H1 (cell line): Measurements from ENCODE around the gene FARS2. TPM values are rescaled to one million over a fixed set of nuclear protein-coding genes. Genes with fewer than 3 reads are reported as not detected.
A peak's percentile ranks its signal among the peaks of the same experiment; 100 is the strongest.

ENCODE experiments used
- CHD1 ChIP-seq: IDR thresholded peaks from 2 replicates; pipeline ENCODE4 v1.6.1; 2012; ENCODE audit warnings: low read depth, low read length, improper control_type of control experiment
- CREB1 ChIP-seq: IDR thresholded peaks from 2 replicates; pipeline ENCODE4 v1.6.1; 2012; ENCODE audit warnings: inconsistent platforms
- GABPA ChIP-seq: IDR thresholded peaks from 2 replicates; pipeline ENCODE4 v1.6.1; 2011; ENCODE audit warnings: mild to moderate bottlenecking, low read length, moderate library complexity, borderline replicate concordance; ENCODE audit not compliant: insufficient read depth
- HDAC2 ChIP-seq, 2 experiments: fragments of 300-600 bp in 1 of 2; sonication (generic) in 1 of 2; IDR thresholded peaks; 2 replicates each; pipeline ENCODE4 v1.6.1; 2011 to 2012; ENCODE audit warnings: low read depth in 2 of 2, low read length in 2 of 2, mild to moderate bottlenecking in 2 of 2, moderate library complexity in 2 of 2, borderline replicate concordance in 1 of 2, inconsistent platforms in 1 of 2
- JUN ChIP-seq: IDR thresholded peaks from 2 replicates; pipeline ENCODE4 v1.6.1; 2011; ENCODE audit warnings: low read depth, mild to moderate bottlenecking, improper control_type of control experiment, low read length
- KDM1A ChIP-seq: fragments of 200-600, 300-600 bp; sonication (generic); IDR thresholded peaks from 2 replicates; pipeline ENCODE4 v1.7.1; 2016; ENCODE audit warnings: mild to moderate bottlenecking, low read length, borderline replicate concordance
- MAFK ChIP-seq: IDR thresholded peaks from 2 replicates; pipeline ENCODE4 v1.6.1; 2012; ENCODE audit warnings: low read depth, mild to moderate bottlenecking, improper control_type of control experiment, low read length
- NANOG ChIP-seq: IDR thresholded peaks from 2 replicates; pipeline ENCODE4 v1.6.1; 2011; ENCODE audit warnings: low read length, low read depth, mild to moderate bottlenecking, inconsistent platforms; ENCODE audit not compliant: insufficient read depth, poor library complexity, severe bottlenecking
- NRF1 ChIP-seq: IDR thresholded peaks from 2 replicates; pipeline ENCODE4 v1.6.1; 2011; ENCODE audit warnings: mild to moderate bottlenecking, low read depth, low read length, improper control_type of control experiment
- POLR2A ChIP-seq, 2 experiments: IDR thresholded peaks; 1 replicate in 1 of 2; 2 replicates in 1 of 2; pipeline ENCODE4 v1.6.1; 2011; ENCODE audit warnings: low read depth in 2 of 2, low read length in 2 of 2, mild to moderate bottlenecking in 2 of 2; ENCODE audit errors: control extremely low read depth in 1 of 2
- POU5F1 ChIP-seq: IDR thresholded peaks from 2 replicates; pipeline ENCODE4 v1.6.1; 2011; ENCODE audit warnings: low read depth, mild to moderate bottlenecking, low read length, moderate library complexity
- RAD21 ChIP-seq, 2 experiments: IDR thresholded peaks in 1 of 2; conservative IDR thresholded peaks in 1 of 2; 2 replicates each; pipeline ENCODE4 v1.6.1; 2011; ENCODE audit warnings: low read depth in 2 of 2, low read length in 2 of 2, improper control_type of control experiment in 1 of 2, inconsistent platforms in 1 of 2, mild to moderate bottlenecking in 1 of 2, moderate library complexity in 1 of 2
- RXRA ChIP-seq: IDR thresholded peaks from 2 replicates; pipeline ENCODE4 v1.6.1; 2011; ENCODE audit warnings: low read depth, mild to moderate bottlenecking, low read length, moderate library complexity; ENCODE audit not compliant: insufficient read depth
- SAP30 ChIP-seq: fragments of 300-600 bp; sonication (generic); IDR thresholded peaks from 2 replicates; pipeline ENCODE4 v1.7.1; 2012; ENCODE audit warnings: low read length, moderate library complexity, mild to moderate bottlenecking, inconsistent platforms; ENCODE audit not compliant: insufficient read depth, insufficient replicate concordance
- SIN3A ChIP-seq, 2 experiments: IDR thresholded peaks in 1 of 2; conservative IDR thresholded peaks in 1 of 2; 2 replicates each; pipeline ENCODE4 v1.6.1; 2011 to 2012; ENCODE audit warnings: low read length in 2 of 2, improper control_type of control experiment in 1 of 2, low read depth in 1 of 2, mild to moderate bottlenecking in 1 of 2
- SIRT6 ChIP-seq: IDR thresholded peaks from one replicate; pipeline ENCODE4 v1.7.1; 2012; ENCODE audit warnings: low read length, inconsistent platforms
- SUZ12 ChIP-seq: fragments of 200-600 bp; sonication (generic); IDR thresholded peaks from 2 replicates; pipeline ENCODE4 v1.6.1; 2012; ENCODE audit warnings: mild to moderate bottlenecking, inconsistent platforms, low read length, moderate library complexity, mixed read lengths
- TCF12 ChIP-seq: IDR thresholded peaks from 2 replicates; pipeline ENCODE4 v1.6.1; 2011; ENCODE audit warnings: low read depth, mild to moderate bottlenecking, low read length
- TEAD4 ChIP-seq: IDR thresholded peaks from 2 replicates; pipeline ENCODE4 v1.6.1; 2012; ENCODE audit warnings: low read depth, low read length, inconsistent platforms, mixed read lengths
- YY1 ChIP-seq: IDR thresholded peaks from 2 replicates; pipeline ENCODE4 v1.6.1; 2011; ENCODE audit warnings: low read depth, mild to moderate bottlenecking, low read length
- polyA plus RNA-seq, 7 experiments: library from polyadenylated mRNA; depleted of rRNA in 3 of 7; stranded (reverse) in 5 of 7; unstranded in 2 of 7; fragments of >200 nt in 5 of 7; fragments of 200-250 nt in 2 of 7; gene quantifications; 1 replicate in 5 of 7; 2 replicates in 1 of 7; 4 replicates in 1 of 7; pipeline versions ENCODE4 v1.2.1 to v1.2.3, GENCODE V29; 2011 to 2013; ENCODE audit warnings: missing spikeins in 2 of 7, mixed read lengths in 2 of 7
- total RNA-seq: library from RNA; stranded (reverse); fragmentation: NEBNext Ultra II Directional; extraction: Animal tissue kit (Norgen Biotek cat#: 25700); gene quantifications from 2 replicates; pipeline ENCODE4 v1.2.1, GENCODE V29; 2021
- TF ChIP-seq, protein P1 (sequence below), 3 experiments: IDR thresholded peaks; 1 replicate in 2 of 3; 2 replicates in 1 of 3; pipeline versions ENCODE4 v1.5.1 to v1.6.1; 2011; ENCODE audit warnings: low read length in 3 of 3, mild to moderate bottlenecking in 3 of 3, inconsistent platforms in 2 of 3, low read depth in 1 of 3, moderate library complexity in 1 of 3; ENCODE audit not compliant: insufficient read depth in 1 of 3; ENCODE audit errors: control extremely low read depth in 1 of 3
- TF ChIP-seq, protein P2 (sequence below): IDR thresholded peaks from 2 replicates; pipeline ENCODE4 v1.6.1; 2012; ENCODE audit warnings: inconsistent platforms

FARS2 gene
- total and polyA plus RNA-seq, 2 of the 8 experiments (the other 6 are each of a cell fraction or from before 2014, with no cell fraction given): 11.7 to 14.4 TPM

DNA sequence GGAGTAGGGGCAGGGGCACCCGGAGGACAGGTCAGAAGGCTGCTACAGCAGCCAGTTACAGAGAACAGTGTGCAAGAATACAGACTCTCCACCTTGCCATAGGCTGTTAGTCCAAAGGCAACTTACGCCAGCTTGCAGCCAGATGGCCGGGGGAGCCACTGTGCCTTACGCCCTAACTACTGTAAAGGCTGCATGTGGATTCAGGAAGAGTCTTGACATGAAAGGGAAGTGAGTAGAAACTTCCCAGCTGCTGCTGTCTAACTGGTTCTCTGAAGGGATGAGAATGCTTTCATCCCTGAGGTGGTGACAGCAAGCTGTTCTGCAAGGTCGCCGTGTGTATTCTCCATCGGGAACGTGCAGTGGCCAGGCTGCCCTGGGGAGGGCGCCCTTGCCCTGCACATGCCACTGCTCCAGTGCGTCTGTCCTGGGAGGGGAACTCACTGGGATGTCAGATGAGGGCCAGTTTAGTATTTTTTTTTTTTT lies 46.7 kb upstream of the FARS2 start (continued):
- no peak for TF ChIP-seq TCF12
- TF ChIP-seq, protein P1, sequence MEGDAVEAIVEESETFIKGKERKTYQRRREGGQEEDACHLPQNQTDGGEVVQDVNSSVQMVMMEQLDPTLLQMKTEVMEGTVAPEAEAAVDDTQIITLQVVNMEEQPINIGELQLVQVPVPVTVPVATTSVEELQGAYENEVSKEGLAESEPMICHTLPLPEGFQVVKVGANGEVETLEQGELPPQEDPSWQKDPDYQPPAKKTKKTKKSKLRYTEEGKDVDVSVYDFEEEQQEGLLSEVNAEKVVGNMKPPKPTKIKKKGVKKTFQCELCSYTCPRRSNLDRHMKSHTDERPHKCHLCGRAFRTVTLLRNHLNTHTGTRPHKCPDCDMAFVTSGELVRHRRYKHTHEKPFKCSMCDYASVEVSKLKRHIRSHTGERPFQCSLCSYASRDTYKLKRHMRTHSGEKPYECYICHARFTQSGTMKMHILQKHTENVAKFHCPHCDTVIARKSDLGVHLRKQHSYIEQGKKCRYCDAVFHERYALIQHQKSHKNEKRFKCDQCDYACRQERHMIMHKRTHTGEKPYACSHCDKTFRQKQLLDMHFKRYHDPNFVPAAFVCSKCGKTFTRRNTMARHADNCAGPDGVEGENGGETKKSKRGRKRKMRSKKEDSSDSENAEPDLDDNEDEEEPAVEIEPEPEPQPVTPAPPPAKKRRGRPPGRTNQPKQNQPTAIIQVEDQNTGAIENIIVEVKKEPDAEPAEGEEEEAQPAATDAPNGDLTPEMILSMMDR (IDR thresholded peaks at IDR 0.05; ENCODE audit: control extremely low read depth in 1 of 3, insufficient read depth in 1 of 3, low read depth in 1 of 3, low read length in 3 of 3): peak; percentile 96 to 100 (median 98)
- TF ChIP-seq NRF1: no peak
- peak; percentile 98 to 99 for TF ChIP-seq RAD21 (IDR thresholded peaks at IDR 0.05 in 1 of 2, conservative IDR thresholded peaks at IDR 0.05 in 1 of 2; ENCODE audit: low read depth in 2 of 2, low read length in 2 of 2)
- 0 out of 2 replicates have a peak, but pooled peaks have one; percentile 6 for TF ChIP-seq POU5F1
- TF ChIP-seq YY1: 0 out of 2 replicates have a peak, but pooled peaks have one; percentile 44
- TF ChIP-seq SUZ12: no peak
- TF ChIP-seq CHD1: no peak
- TF ChIP-seq HDAC2 (IDR thresholded peaks at IDR 0.05; ENCODE audit: borderline replicate concordance in 1 of 2, low read depth in 2 of 2, low read length in 2 of 2): no peak
- TF ChIP-seq SIN3A (conservative IDR thresholded peaks at IDR 0.05 in 1 of 2, IDR thresholded peaks at IDR 0.05 in 1 of 2; ENCODE audit: low read depth in 1 of 2, low read length in 2 of 2): 0 out of 4 replicates have a peak, but pooled peaks of 1 of the 2 experiments have one; percentile 51
- TF ChIP-seq, protein P2, sequence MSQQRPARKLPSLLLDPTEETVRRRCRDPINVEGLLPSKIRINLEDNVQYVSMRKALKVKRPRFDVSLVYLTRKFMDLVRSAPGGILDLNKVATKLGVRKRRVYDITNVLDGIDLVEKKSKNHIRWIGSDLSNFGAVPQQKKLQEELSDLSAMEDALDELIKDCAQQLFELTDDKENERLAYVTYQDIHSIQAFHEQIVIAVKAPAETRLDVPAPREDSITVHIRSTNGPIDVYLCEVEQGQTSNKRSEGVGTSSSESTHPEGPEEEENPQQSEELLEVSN: no peak
- TF ChIP-seq CREB1: no peak; the same call in 1 of the 2 replicates
- TF ChIP-seq TEAD4: no peak
- no peak for TF ChIP-seq KDM1A
- no peak for TF ChIP-seq POLR2A (IDR thresholded peaks at IDR 0.05; ENCODE audit: control extremely low read depth in 1 of 2, low read depth in 2 of 2, low read length in 2 of 2)
- no peak for TF ChIP-seq GABPA
- no peak for TF ChIP-seq SAP30
- no peak for TF ChIP-seq NANOG
- TF ChIP-seq JUN: no peak
- no peak for TF ChIP-seq SIRT6
- no peak for TF ChIP-seq RXRA
- peak; percentile 4; the same call in 1 of the 2 replicates for TF ChIP-seq MAFK
